H1 (cell line): Measurements from ENCODE around the gene PPFIBP2.

Experiments
- CTCF ChIP-seq, 3 experiments: IDR thresholded peaks; 1 replicate in 2 of 3; 2 replicates in 1 of 3; pipeline versions ENCODE4 v1.5.1 to v1.6.1; 2011; ENCODE audit warnings: low read length in 3 of 3, mild to moderate bottlenecking in 3 of 3, inconsistent platforms in 2 of 3, low read depth in 1 of 3, moderate library complexity in 1 of 3; ENCODE audit not compliant: insufficient read depth in 1 of 3; ENCODE audit errors: control extremely low read depth in 1 of 3
- GABPA ChIP-seq: IDR thresholded peaks from 2 replicates; pipeline ENCODE4 v1.6.1; 2011; ENCODE audit warnings: mild to moderate bottlenecking, low read length, moderate library complexity, borderline replicate concordance; ENCODE audit not compliant: insufficient read depth
- JUN ChIP-seq: IDR thresholded peaks from 2 replicates; pipeline ENCODE4 v1.6.1; 2011; ENCODE audit warnings: low read depth, mild to moderate bottlenecking, improper control_type of control experiment, low read length
- KDM1A ChIP-seq: fragments of 200-600, 300-600 bp; sonication (generic); IDR thresholded peaks from 2 replicates; pipeline ENCODE4 v1.7.1; 2016; ENCODE audit warnings: mild to moderate bottlenecking, low read length, borderline replicate concordance
- POLR2AphosphoS5 ChIP-seq: IDR thresholded peaks from 2 replicates; pipeline ENCODE4 v1.6.1; 2011; ENCODE audit warnings: low read depth, low read length
- RAD21 ChIP-seq, 2 experiments: IDR thresholded peaks in 1 of 2; conservative IDR thresholded peaks in 1 of 2; 2 replicates each; pipeline ENCODE4 v1.6.1; 2011; ENCODE audit warnings: low read depth in 2 of 2, low read length in 2 of 2, improper control_type of control experiment in 1 of 2, inconsistent platforms in 1 of 2, mild to moderate bottlenecking in 1 of 2, moderate library complexity in 1 of 2
- RFX5 ChIP-seq: IDR thresholded peaks from 2 replicates; pipeline ENCODE4 v1.6.1; 2011; ENCODE audit warnings: low read depth, low read length, improper control_type of control experiment, borderline replicate concordance
- SRF ChIP-seq: IDR thresholded peaks from 2 replicates; pipeline ENCODE4 v1.6.1; 2011; ENCODE audit warnings: mild to moderate bottlenecking, low read depth, low read length, moderate library complexity

DNA sequence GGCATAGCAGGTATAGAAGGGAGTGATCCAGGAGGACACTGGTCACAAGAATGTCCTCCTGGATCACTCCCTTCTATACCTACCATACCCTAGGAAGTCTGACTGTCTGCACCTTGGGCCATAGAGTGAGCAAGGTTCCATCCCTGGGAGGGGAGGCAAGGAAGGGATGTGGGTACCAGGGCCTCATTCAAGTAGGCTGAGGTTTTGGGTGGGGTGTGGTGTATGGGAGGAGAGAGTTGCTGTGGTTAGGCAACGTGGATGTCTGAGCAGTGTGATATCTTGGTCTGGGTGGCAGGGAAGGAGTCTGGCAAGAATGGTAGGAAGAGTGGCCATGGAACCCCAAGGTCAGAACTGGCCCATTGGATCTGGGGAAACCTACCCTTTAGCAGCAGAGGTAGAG is 13.2 kb downstream of the PPFIBP2 start:
- TF ChIP-seq GABPA = no peak
- no peak for TF ChIP-seq KDM1A
- TF ChIP-seq CTCF (IDR thresholded peaks at IDR 0.05; ENCODE audit: control extremely low read depth in 1 of 3, insufficient read depth in 1 of 3, low read depth in 1 of 3, low read length in 3 of 3) = no peak
- no peak for TF ChIP-seq POLR2AphosphoS5
- no peak for TF ChIP-seq SRF
- TF ChIP-seq JUN = no peak
- TF ChIP-seq RFX5 = no peak
- TF ChIP-seq RAD21 (IDR thresholded peaks at IDR 0.05 in 1 of 2, conservative IDR thresholded peaks at IDR 0.05 in 1 of 2; ENCODE audit: low read depth in 2 of 2, low read length in 2 of 2) = no peak
